Right renal pelvis (tissue), 4 donors: ENCODE data around the gene CFAP74. TPM values are rescaled to one million over a fixed set of nuclear protein-coding genes. Genes with fewer than 3 reads are reported as not detected.

Source experiments
- DNase-seq, 4 donors: peaks; one replicate each; pipeline ENCODE4 v3.0.0-alpha.2; 2013; ENCODE audit warnings: low read depth in 4 of 4, low spot score in 3 of 4, missing footprints in 1 of 4
- polyA plus RNA-seq, 4 donors: library from polyadenylated mRNA; unstranded; fragments of 120-200 nt; gene quantifications; one replicate each; pipeline ENCODE4 v1.2.1, GENCODE V29; 2013; ENCODE audit not compliant: insufficient read length in 4 of 4

Gene CFAP74
- polyA plus RNA-seq, 4 donors, result 0.29 to 0.69 (median 0.43) TPM

DNA sequence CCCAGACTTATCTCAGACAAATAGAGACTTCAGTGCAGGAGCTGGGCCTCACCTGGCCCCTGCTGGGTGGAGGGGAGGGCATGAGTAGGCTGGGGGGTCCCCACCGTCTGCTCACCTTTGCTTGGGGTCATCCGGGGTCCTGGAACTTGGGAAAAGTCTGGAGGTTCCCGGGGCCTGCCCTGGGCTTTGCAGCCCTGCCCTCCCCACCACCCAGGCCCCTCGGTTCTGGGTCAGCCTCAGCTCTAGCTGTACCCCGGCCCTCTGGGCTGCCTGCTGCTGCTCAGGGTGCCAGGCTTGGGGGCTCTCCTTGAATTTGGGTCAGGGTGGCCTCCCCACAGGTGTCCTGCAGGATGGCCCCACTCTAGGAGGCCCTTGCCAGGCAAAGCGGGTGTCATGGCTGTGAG lies 82.1 kb downstream of the CFAP74 start:
- no peak for DNase-seq

- no peak for DNase-seq
These were observed 82.8 kb downstream of the CFAP74 start for GRCh38 chr1:1920608-1921458.

- DNase-seq, result no peak
These were observed 83.5 kb downstream of the CFAP74 start for GRCh38 chr1:1920057-1920607.

DNA sequence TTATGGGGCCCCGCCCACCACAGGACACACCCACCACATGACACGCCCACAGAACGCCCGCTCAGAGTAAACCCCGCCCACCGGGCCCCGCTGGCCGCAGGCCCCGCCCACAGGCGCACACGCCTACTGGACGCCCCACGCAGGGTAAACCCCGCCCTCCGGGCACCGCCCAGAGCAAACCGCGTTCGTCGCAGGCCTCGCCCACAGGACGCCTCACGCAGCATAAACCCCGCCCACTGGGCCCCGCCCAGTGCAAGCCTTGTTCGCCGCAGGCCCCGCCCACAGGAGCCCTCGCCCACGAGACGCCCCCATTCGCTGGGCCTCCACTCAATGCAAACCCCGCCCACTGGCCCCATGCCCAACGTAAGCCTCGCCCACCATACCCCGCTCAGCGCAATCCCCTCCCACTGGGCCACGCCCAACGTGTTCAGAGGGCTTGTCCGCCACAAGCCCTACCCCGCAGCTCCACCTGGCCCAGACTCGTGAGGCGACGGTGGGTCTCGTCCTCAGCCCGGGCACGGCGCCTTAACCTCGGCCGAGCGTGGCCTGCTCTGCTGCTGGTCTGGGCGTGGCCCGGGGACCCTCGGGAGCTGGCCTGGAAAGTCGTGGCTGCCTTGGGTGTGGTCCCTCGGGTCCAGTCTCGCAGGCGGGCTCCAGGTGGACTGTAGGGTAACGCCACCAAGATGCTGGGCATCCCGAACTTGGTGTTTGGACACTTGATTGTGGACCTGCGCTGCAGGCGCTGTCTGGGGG lies 84.1 kb downstream of the CFAP74 start:
- peak; percentile 92 to 95 (median 94) for DNase-seq

- peak in 1 of 4 donors; percentile 22 for DNase-seq
These were observed 84.7 kb downstream of the CFAP74 start, which contains the start of gene TMEM52 for GRCh38 chr1:1918901-1919303. Gene TMEM52, minus strand, starts transcription at chr1:1919279. Its CDS starts 14 bp downstream, at chr1:1919265.

DNA sequence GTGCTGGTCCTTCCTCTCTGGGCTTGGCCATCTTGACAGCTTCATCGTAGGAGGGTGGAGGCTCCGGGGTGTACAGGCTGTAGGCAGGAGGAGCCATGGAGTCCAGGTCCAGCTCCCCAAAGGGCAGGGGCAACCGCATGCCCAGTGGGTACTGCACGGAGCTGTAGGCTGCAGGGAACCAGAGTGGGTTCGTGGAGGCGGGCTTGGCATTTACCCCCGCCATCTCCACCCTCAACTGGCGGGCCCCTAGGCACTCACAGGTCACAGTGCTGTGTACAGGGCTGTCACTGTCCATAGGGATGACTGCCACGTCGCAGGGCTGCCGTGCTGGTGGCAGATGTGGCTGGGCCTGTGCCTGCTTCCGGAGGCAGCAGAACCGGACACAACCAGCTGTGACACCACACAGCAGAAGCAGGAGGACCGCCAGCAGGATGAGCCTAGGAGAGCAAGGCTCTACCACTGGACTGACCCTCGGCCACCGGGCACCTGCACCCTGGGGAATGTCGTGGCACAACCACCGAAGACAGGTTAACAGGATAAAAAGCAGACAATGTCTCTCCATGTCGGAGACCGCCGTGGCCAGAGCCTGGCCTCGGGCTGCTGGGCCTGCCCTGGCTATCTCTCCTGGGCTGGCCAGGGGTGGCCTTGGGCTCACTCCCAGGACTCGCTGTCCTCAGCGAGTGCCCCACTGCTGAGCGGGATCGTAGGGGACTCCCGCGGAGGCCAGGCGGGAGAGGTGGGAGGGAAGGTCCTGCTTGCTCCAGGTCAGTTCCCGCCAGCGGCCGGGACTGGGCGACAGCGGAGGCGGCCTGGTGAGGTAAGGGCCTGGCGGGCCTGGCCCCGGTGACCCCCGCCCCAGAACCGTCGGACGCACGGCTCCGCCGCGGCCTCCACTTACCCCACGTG lies 85.3 kb downstream of the CFAP74 start:
- DNase-seq, result no peak

- DNase-seq, result no peak
These were observed 86.1 kb downstream of the CFAP74 start for GRCh38 chr1:1917304-1917976.

DNA sequence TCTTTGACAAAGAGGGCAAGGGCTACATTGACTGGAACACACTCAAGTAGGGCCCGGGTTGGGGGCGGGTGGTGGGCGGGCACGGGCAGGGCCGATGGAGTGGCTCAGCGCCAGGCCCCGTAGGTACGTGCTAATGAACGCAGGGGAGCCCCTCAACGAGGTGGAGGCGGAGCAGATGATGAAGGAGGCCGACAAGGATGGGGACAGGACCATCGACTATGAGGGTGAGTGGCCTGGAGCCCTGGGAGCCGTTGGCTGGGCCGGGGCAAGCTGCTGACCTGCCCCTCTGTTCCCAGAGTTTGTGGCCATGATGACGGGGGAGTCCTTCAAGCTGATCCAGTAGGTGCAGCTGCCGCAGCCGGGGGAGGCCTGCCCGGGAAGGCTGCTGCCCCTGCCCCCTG lies 86.7 kb downstream of the CFAP74 start:
- DNase-seq, result no peak

DNA sequence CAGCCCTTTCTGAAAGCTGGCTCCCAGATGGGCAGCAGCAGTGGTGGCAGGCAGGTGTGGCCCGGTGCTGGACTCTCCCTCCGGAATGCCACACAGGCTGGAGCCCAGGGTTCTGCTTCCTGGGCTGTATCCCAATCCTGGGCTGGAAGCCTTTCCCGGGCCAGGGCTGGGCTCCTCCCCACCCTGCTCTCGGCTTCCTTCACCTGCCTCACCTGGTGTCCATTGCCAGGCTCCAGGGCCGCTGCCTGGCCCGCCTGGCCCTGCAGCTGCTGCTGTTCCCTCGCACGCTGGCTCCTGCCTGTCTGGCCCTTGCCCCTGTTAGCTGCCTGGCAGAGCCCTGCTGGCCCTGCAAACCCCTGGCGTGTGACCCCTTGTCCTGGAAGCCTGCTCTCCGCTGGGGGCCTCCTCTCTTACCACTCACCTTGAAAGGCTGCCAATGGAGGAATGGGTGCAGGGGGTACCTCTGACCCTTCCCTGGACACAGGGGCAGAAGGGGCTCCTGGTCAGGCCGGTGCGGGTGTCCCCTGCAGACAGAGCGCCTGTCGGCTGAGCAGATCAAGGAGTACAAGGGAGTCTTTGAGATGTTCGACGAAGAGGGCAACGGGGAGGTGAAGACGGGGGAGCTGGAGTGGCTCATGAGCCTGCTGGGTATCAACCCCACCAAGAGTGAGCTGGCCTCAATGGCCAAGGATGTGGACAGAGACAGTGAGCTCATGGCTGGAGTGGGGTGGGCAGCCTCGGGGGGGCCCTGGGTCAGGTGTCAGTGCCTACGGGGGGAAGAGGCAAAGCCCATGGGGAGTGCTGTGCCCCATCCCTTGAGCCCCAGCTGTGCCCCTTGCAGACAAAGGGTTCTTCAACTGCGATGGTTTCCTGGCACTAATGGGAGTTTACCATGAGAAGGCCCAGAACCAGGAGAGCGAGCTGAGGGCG lies 87.4 kb downstream of the CFAP74 start:
- no peak for DNase-seq

DNA sequence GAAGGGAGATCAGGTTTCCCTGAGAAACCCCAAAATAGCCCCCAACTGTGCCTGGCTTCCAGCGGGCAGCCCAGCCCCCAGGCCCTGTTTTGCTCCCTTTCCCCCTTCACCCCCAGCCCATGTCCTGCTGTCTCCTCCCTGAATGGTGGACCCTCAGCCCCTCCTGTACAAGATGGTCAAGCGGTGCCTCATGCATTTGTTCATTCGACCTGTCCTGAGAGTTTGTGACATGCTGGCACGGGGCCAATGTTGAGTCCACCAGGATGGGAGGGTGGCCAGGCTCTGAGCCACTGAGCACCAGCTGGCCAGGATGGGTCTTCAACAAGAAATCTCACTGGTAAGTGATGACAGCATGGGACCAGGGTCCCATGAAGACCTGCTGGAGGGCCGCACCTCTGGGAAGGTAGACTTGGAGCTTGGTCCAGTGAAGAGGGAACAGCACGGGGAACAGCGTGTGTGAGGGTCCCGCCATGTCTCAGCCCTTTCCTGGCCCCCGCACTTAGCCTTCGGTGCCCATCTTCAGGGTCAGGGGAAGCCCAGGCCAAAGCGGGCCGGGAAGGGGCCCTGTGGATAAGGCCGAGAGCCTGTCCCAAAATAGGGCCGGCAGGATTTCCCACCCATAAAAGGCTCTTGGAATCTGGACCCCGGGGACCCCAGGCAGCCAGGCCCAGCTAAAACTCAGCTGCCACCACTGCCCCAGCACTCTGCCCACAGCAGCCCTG lies 88.5 kb downstream of the CFAP74 start, which contains the start of gene CALML6:
Gene CALML6 (plus strand): TSS at position 290 of the 722 bp plus-strand sequence. CDS start 21 bp downstream, at position 311.
- DNase-seq, result no peak

DNA sequence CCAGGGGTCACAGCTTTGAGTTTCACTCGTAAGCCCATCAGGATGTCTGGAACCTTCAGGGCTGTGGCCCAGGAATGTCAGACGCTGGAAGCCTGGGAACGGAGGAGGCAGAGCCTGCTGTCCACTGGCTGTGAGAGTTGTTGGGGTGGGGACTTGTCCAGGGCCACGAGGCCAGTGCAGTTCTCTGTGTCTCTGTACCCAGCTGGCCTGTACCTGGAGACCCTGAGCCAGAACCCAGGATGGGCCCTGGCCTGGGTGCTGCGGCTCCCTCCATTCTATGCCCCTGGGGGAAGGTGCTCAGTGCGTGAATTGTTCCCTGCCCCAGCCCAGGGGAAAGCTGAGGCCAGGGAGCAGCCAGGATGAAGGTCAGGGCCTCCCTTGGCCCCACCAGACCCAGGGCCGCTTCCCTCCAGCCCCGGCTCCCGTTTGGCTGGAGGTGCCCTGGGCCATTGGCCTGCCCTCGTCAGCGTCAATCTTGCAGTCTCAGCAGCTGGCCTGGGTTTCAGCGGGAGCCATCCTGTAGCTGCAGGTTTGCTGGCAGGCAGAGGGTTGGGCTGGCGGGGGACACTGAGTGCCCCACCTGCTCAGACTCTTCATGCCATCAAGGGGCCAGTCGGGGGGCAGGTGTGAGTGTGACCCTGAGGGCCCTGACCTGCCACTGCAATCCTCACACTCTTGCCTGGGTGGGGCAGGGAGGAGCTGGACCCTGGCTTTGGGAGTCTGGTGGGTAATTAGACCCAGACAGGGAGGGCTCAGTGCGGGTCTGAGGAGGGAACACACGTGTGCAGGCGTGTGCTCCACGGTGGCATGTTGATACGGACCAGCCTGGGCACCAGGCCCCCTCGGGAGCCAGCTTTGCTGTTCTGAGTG lies 89.2 kb downstream of the CFAP74 start:
- no peak for DNase-seq

- DNase-seq, result no peak
These were observed 92.1 kb downstream of the CFAP74 start for GRCh38 chr1:1911350-1912041.

DNA sequence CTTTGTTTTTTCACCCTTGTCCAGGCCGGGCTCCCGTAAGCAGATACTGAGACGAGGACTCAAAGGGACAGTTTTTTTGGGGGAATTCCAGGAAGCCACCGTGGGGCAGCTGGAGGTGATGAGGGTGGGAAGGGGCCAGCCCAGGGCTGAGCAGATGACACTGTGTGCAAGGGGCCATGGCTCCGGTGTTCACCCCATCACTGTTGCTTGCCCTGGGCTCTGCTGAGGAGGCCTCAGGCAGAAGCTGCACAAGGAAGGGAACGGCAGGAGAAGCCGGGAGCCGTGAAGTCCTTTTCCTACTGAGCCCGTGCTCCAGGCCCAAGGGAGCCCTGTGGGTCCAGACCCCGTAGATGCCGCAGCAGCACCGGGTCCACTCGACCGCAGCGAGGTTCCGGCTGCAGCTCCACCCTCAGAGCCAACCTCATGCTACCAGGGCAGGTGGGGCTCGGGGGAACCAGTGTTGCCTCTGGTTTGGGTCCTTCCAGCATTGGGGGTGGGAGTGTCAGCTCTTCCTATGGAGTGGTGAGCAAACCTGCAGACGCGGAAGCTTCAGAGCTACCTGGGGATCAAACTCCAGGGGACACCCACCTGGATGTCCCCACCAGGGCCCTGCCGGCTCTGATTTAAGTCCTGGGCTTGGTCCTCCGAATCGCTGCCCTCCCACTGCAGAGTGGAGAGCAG lies 92.8 kb downstream of the CFAP74 start:
- no peak for DNase-seq

GRCh38 chr1:1910033-1910465 lies 93.5 kb downstream of the CFAP74 start:
- no peak for DNase-seq

GRCh38 chr1:1908506-1908791 lies 95.1 kb downstream of the CFAP74 start:
- no peak for DNase-seq
